Measurements from ENCODE around the gene RIOK1. TPM values are rescaled to one million over a fixed set of nuclear protein-coding genes. Genes with fewer than 3 reads are reported as not detected.
"Not testable (repeated sequence)": the region's sequence is repeated elsewhere in the genome, so short reads cannot be mapped to it uniquely, and the experiment has no call there.

RIOK1 gene
- total RNA-seq, 1 donor from 2014 or later = 21.6 TPM

DNA sequence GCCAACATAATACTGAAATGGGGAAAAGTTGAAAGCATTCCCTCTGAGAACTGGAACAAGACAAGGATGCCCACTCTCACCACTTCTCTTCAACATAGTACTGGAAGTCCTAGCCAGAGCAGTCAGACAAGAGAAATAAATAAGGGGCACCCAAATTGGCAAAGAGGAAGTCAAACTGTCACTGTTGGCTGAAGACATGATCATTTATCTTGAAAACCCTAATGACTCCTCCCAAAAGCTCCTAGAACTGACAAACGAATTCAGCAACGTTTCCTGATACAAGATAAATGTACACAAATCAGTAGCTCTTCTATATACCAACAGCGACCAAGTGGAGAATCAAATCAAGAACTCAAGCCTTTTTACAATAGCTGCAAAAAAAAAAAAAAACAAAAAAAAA lies 37.7 kb upstream of the RIOK1 start:
- H3K27ac ChIP-seq; H3K27me3 ChIP-seq; intact Hi-C loops (cut with DNase I); H3K36me3 ChIP-seq; H3K9me3 ChIP-seq; H3K4me3 ChIP-seq; DNase-seq (ENCODE audit: extremely low spot score in 2 of 2); H3K4me1 ChIP-seq: not testable (repeated sequence)

DNA sequence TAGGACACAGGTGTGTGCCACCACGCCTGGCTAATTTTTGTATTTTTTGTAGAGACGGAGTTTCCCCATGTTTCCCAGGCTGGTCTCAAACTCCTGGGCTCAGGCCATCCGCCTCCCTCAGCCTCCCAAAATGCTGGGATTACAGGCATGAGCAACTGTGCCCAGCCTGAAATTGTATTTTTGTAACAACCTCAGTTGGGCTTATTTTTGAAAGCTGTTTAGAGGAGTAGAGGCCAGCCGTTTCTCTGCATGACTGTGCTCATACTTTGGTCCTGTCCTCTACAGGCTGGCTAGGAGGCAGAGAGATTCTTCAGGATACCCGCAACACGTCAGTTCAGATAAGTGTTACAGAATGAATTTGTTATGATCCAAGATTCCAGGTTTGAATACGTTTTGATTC lies 22.2 kb upstream of the RIOK1 start:
- TF ChIP-seq POLR2A (IDR thresholded peaks at IDR 0.05) (no peak), CTCF (IDR thresholded peaks at IDR 0.05) (no peak), POLR2AphosphoS5 (IDR thresholded peaks at IDR 0.05; ENCODE audit: insufficient read depth in 1 of 2, low read depth in 1 of 2) (no peak)
- no peak for DNase-seq (ENCODE audit: extremely low spot score in 2 of 2)
- Histone ChIP-seq H3K9me3 (no peaks in the 10 kb centered on the region), H3K36me3 (no peaks in the 10 kb centered on the region), H3K4me1 (no peaks in the 10 kb centered on the region), H3K4me3 (no peak overlapping the region), H3K27me3 (no peaks in the 10 kb centered on the region), H3K27ac (no peak overlapping the region)
- intact Hi-C loops (cut with DNase I) = no loop called here

GRCh38 chr6:7373739-7374138 lies 15.9 kb upstream of the RIOK1 start:
- Histone ChIP-seq H3K27ac (no peak overlapping the region), H3K4me1 (no peaks in the 10 kb centered on the region), H3K9me3 (no peaks in the 10 kb centered on the region), H3K27me3 (no peaks in the 10 kb centered on the region), H3K36me3 (no peaks in the 10 kb centered on the region), H3K4me3 (no peak overlapping the region)
- TF ChIP-seq POLR2A (IDR thresholded peaks at IDR 0.05) (no peak), CTCF (IDR thresholded peaks at IDR 0.05) (no peak), POLR2AphosphoS5 (IDR thresholded peaks at IDR 0.05; ENCODE audit: insufficient read depth in 1 of 2, low read depth in 1 of 2) (no peak)
- no peak for DNase-seq (ENCODE audit: extremely low spot score in 2 of 2)
- intact Hi-C loops (cut with DNase I) = no loop called here

DNA sequence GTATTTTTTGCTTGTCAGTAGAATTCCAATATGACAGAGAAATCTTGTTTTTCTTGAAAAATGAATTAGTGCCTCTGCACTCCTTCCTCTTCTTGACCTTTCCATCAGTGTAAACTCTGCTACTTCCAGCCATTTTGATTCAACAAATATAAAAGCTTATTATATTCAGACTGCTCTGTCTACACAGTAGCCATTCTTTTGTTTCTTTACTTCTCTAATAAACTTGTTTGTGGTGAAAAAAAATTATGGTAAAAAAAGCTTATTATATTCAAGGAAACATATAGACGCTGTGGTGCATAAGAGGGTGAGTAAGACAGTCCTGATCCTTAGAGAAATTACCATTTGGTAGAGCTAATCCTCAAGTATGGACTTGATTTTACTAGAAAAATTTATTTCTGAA lies 11.6 kb upstream of the RIOK1 start:
- H3K4me1 ChIP-seq = no peaks in the 10 kb centered on the region
- intact Hi-C loops (cut with DNase I) = no loop called here
- TF ChIP-seq CTCF (IDR thresholded peaks at IDR 0.05) (no peak), POLR2AphosphoS5 (IDR thresholded peaks at IDR 0.05; ENCODE audit: insufficient read depth in 1 of 2, low read depth in 1 of 2) (no peak)
- no peaks in the 10 kb centered on the region for H3K27me3 ChIP-seq
- no peaks in the 10 kb centered on the region for H3K36me3 ChIP-seq
- H3K9me3 ChIP-seq = no peaks in the 10 kb centered on the region
- no peak overlapping the region for H3K27ac ChIP-seq
- no peak for DNase-seq (ENCODE audit: extremely low spot score in 2 of 2)
- H3K4me3 ChIP-seq = no peak overlapping the region

DNA sequence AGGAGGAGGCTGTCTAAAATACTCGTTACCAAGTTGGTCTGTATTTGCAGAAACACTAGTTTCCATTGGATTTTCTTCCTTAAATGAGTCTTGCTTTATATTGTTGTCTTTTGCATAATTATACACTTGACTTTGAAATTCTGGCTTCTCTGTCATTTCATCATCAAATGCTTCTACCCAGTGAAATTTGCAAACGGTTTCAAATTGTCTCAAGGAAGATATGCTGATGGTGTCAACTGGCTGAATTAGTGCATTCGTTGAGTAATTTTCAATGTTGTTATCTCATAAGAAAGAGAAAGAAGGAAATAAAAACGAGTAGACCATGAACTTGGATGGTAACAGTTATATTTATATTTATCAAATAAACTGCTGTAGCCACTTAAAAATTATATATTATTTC lies 10.9 kb upstream of the RIOK1 start:
- Histone ChIP-seq H3K9me3 (no peaks in the 10 kb centered on the region), H3K4me1 (no peaks in the 10 kb centered on the region), H3K36me3 (no peaks in the 10 kb centered on the region), H3K27me3 (no peaks in the 10 kb centered on the region), H3K4me3 (no peak overlapping the region), H3K27ac (no peak overlapping the region)
- intact Hi-C loops (cut with DNase I) = no loop called here
- TF ChIP-seq POLR2AphosphoS5 (IDR thresholded peaks at IDR 0.05; ENCODE audit: insufficient read depth in 1 of 2, low read depth in 1 of 2) (no peak), POLR2A (IDR thresholded peaks at IDR 0.05) (no peak), CTCF (IDR thresholded peaks at IDR 0.05) (no peak)
- DNase-seq (ENCODE audit: extremely low spot score in 2 of 2) = no peak

GRCh38 chr6:7381092-7381491 lies 8.5 kb upstream of the RIOK1 start:
- intact Hi-C loops (cut with DNase I) = no loop called here
- Histone ChIP-seq H3K27ac (no peak overlapping the region), H3K9me3 (no peaks in the 10 kb centered on the region), H3K4me3 (no peak overlapping the region), H3K4me1 (no peaks in the 10 kb centered on the region), H3K27me3 (no peaks in the 10 kb centered on the region), H3K36me3 (no peaks in the 10 kb centered on the region)
- TF ChIP-seq POLR2AphosphoS5 (IDR thresholded peaks at IDR 0.05; ENCODE audit: insufficient read depth in 1 of 2, low read depth in 1 of 2) (no peak), CTCF (IDR thresholded peaks at IDR 0.05) (no peak), POLR2A (IDR thresholded peaks at IDR 0.05) (no peak)
- no peak for DNase-seq (ENCODE audit: extremely low spot score in 2 of 2)

Measured in vagina (tissue), 2 donors.